Stimulated activated CD8-positive, alpha-beta memory T cell treated with anti-CD3 and anti-CD28 coated beads, Interleukin-4, amount 100 ng/mL, for 48 hours (primary cell): ENCODE data around the gene LRMDA.

Experiments used
- DNase-seq: peaks from one replicate; pipeline ENCODE4 v3.0.0-alpha.2; 2020

The LRMDA gene

DNA sequence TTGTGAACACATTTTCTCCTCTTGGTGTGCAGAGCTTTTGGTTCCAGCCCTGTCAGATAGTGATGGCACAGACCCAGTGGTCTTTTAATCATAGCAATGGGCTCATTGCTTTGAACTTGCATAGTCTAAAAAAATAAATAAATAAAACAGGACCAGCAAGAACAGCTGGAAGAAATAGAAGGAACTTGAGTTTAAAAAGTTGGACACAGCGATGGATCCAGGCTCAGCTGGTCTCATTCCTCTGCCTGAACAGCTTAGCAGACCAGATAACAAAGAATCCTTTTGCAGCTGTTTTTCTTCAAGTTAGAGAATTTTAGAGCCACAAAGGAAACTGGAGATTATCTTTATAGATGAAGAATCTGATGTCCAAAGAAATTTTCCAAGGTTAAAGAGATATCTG lies 1005.6 kb downstream of the LRMDA start:
- no peak for DNase-seq

DNA sequence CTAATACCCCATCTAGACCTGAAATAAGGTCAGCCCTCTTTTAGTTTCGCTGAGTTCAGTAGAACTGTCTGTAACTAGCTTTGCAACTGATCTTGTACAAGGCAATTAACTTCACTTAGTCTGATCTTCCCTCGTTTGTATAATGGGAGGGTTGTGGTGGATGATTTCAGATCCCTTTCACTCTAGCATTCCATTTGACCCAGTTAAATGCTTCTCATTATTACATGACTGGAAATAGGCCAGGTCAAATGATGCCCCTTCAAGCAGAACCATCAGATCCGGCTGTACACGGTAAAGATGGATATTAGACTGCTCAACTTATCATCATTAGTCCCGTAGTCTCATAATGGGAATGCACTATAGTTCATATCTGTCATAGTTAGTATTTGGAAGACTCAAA lies 1009.0 kb downstream of the LRMDA start:
- DNase-seq = no peak

DNA sequence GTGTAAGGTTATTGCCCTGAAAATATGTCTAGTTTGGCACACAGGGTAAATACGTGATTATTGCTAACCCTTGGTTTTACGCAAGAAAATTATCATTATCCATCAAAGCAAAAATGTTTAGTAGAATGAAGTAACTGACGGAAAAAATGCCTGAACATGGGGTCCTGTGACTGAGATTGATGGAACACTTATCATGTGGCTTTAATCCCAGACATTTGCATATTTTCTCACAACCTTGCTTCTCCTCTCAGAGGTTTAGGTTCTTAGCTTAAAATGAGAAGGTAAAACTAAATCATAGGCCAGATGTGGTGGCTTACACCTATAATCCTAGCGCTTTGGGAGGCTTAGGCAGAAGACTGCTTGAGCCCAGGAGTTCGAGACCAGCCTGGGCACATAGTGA lies 1010.7 kb downstream of the LRMDA start:
- no peak for DNase-seq

DNA sequence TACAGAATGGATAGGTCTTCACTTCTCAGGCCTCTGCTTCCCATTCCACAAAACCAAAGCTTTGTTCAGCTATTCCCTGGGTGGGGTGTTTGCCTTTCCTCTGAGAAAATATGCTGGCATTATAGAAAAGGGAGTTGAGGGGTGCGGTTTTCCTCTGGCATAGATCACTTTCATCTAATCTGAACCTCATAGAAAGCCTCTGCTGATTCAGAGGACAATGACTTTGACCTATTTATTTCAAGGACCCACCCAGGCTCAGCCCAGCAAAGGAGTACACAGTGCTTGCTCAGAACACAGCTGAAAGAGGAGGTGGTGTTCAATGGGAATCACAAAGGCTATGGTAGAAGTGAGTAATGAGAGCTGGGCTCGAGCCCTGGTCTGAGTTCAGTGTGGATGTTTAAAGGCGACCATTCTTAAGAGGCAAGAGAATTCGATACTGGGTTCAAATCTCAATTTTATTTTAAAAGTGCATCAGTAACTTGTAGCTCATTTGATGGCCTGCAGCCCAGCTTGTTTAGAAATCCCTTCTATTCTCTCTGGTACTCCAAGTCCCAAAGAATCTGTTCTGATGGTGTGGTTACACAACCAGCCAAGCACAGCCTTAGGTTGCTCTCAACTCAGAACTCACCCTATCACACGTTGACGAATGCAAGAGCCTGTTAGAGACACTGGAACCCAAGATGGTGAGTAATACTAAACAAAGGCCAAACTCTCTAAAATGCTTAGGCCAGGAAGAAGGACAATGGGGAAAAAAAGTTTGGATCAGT lies 1012.8 kb downstream of the LRMDA start:
- DNase-seq = no peak

DNA sequence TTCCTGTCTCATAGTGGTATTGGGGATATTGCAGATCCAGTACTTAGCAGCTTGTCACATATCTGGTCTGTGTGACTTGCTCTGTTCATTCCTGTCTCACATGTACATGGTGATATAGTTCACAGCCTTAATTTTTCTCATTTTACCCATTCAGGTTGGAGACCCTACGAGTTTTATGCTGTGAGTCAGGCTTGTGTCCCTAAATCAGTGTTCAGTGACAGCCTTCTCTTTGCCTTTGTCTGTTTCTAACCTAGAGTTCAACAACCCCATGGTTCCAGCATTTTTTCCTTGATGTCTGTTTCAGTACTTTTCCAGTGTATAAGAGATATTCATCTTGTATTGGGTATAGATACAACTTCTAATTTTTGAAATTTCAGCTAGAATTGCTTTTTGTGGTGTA lies 1016.2 kb downstream of the LRMDA start:
- DNase-seq = no peak

DNA sequence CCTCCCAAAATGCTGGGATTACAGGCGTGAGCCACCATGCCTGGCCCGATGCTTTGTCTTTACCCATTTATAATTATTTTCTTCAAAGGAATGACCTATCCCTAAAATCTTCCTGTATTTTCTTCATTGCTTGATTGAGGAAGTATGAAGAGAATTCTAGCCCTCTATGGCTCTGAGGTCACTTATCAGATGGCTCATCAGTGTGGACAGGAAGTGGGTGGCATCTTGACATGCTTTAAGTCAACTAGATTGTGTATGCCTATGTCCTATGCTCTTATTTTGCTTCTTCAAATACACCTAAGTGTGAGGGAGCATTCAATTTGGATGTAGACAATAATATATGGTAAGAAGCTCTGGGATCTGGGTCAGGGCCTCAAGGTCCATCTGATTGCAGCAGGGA lies 1020.5 kb downstream of the LRMDA start:
- DNase-seq = no peak

DNA sequence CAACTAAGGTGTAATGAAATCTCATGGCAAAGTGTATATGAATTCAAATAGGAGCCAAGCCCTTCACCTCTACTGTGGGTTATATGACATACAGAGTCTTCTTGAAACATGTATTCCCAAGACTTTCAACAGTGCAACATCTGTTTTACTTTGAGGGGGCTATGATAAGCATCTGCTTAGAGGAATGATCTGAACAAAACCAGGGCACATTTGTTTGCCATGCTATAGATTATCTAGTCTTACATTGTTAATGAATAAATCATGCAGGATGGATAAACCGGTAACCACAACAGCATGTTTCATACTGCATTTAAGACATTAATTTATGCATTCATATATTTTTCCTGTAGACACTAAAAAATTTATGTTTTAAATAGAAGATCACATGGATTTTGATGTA lies 1021.9 kb downstream of the LRMDA start:
- no peak for DNase-seq

DNA sequence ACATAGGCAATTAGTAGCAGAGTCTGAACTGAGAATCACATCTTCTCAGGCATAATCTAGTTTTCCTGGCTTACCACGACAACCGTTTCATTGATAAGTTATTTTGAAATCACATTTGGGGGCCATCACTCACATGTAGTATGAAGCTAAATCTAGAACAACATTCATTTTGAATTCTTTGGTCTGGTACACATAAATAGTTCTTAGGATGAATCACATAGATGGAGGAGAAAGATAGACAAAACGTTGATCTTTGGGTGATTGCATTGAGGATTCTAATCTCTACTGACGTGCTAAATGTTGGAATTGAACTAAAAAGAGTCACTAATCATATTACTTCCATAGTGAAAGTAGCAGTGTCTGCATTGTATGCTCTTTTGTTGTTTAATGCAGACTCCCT lies 1022.6 kb downstream of the LRMDA start:
- no peak for DNase-seq

DNA sequence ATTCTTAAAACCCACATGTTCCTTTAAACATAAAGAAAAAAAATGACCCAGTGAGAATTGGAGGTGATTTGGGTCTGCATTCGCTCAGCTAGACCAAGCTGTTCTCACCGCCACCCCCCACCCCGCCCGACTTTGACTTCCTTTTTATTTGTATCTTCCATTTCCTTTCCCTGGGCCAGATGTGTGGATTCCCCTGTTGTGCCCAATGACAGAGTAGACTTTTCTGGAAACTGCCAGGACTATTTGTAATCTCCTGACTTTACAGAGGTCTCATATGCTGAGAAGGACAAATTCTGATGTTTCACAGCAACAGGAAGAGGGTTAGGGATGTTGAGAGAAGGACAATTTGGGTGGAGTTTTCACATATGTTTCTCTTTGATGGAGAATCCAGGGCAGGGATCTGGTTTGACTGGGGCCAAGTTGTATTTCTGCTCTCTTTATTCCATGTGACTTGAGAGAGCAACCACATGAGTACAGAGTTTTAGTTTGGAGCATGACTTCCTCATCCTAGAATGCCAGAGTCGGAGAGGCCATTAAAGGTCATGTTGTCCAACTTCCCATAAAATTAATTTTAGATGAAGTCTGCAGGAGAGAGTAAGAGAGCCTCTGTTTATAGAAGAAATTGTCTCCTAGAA lies 1023.2 kb downstream of the LRMDA start:
- DNase-seq = no peak

DNA sequence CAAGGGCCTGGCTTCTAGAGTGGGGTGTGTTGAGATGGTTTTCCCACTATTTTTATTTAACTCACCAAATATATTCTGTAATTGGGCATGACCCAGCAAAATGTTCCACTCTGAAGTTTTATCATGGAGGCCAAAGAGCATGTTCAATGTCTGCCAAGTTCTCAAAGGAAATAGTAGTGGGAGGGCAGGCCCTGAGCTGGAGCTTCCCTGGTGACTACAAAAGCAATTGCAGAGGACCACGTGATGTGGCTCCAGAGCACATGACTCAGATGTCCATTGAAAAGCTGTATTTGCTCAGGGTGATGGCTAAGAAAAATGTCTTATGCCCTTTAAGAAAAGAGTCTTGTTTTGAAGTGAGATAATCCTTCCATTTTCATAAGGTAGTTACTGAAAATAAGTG lies 1024.8 kb downstream of the LRMDA start:
- DNase-seq = no peak

DNA sequence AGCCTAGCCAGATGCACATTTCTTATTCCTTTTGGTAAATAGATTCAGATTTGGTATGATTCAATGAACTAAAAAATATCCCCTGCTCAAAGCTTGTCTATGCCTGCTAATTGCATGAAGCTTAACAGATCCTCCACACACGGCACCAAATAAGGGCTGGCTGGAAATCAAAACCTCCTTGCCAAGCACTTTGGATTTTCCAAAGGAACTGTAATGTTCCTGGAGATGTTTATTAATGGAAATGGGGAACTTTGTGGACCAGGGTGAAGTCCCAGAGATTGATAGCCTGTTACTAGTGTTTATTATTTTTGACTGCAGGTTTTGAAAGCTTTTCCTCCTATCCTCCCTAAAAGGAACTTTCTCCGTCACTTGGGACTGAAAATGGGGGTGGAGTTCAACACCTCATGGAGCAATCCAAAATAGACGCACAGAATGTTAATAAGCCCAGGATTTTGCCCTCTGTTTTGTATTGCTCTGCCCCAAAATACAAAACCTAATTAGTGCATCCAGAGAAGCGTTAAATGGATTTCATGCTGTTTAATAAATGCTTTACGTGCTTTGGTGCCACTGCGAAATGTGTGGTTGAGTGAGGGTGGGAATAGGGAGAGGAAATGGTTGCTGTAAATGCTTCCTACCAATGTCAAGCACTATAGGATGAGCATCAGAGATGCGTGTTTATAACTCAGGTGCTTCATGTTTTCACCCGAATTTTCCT lies 1027.7 kb downstream of the LRMDA start:
- no peak for DNase-seq

DNA sequence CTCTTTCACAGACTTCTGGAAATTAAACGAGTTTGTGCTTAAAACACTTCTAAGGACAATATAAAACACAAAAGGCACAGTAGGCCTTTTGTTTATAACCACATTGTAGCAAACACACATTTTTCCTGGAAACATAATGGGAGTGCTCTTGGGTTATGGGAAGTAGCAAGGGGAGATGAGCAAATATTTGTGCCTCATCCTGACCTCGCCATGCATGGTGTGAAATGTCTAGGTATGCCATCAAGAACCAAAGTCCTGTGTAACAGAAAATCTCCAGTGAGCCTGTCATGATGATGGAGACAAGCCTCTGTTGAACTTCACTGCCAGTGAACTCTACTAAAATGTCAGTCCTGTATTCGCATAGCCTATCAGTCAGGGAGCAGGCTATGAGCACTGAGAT lies 1029.6 kb downstream of the LRMDA start:
- no peak for DNase-seq

DNA sequence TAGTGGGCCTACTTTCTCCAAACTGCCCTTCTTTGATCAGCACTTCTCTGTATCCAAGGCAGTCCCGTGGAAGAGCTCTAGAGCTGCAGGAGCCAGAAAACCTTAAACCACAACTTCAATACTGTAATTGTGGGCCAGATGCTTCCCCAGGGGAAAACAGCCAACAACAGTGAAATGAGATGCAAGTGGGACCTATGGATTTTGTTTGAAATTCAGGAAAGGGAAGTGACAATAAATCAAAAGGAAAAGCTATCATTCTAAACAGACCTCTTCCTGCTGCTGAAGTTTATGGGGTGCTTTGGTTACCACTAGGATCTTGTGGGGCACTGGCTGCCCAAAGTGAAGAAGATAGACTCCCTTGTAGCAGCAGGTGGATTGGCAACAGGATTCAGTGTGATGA lies 1031.7 kb downstream of the LRMDA start:
- no peak for DNase-seq

DNA sequence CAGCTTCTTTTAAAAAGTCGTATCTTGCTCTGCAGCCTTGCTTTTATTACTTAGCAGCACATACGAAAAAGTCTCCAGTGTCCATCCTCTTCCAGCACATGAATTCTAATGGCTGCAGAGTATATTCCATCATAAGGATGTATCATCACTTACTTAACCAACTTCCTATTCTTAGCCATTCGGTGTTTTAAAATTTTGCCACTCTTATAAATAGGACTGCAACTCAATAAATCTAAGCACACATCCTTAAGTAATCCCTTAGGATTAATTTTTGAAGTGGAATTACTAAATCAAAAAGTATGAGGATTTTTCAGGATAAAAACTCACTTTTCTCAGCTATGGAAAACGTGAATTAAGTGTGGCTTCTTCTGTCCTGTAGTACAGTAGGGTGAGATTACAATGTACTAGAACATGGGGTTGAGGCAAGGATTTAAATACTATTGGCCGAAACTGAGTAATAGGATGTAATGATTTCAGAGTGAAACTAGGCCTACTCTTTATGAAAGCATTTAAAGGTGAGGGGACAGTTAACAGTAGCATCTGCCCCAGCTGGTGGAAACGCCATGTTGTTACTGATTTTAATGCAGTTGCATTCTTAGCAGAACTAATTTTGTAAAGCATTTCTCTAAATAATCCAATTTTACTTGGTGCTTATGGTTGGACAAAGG lies 1035.5 kb downstream of the LRMDA start:
- DNase-seq = no peak

DNA sequence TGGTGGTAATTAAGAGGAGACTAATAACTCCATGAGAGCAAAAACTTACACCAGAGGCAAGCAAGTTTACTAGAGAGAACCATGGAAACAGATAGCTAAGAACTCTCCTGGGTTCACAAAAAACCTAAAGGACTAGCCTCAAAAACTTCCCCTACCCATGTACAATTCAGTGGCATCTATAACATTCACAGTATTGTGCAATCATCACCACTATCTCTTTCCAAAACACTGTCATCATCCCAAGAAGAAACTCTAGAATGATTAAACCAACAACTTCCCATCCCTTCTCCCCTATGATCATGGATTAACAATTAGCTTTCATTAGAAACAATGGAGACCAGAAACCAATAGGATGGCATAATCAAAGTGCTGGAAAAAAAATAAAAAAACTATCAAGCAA lies 1038.3 kb downstream of the LRMDA start:
- DNase-seq = no peak

DNA sequence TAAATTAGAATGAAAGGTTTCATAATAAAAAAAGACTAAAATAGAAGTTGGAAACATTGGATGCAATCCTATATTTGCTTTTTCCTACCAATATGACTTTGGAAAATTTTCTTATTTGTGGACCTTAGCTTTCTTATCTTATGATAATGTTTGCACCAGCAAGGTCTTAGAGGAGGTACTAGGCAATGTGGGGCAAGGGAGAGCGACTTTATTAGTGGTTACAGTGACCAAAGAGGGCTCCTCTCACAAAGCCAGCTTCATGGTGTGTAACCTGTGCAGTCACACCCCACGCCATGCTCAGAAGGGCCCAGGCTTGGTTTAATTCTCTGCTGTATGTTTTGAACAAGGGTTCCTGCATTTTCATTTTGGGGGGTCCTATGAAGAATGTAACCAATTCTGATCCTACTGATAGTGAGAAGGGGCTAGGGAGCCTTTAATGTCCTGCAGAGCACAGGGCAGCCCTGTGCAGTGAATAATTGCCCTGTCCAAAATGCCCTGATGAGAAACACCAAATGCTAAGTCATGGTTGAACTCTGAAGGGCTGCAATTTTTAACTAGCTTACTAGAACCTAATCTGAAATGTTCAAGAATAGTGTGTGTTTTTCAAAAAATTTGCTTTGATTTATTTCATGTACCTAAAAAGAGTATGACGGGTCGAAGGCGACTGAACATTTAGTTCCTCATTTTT lies 1047.8 kb downstream of the LRMDA start:
- DNase-seq = no peak

DNA sequence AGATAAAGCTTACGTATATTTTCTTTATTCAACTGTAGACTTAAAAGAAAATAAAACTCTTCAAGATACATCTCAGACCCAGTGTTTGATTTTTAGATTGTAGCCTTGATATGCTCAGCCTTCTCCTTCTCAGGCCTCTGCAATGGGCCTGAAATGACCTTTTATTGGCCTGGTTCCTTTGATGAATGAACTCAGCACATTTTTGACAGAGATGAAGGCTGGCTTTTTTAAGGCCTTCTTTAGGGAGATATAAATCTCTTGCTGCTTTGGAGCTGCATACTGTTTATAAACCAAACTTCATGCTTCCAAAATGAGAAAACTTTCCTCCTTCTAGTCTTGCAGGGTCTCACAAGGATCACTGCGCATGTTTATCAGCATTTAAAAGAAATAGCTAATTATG lies 1049.8 kb downstream of the LRMDA start:
- DNase-seq = no peak

DNA sequence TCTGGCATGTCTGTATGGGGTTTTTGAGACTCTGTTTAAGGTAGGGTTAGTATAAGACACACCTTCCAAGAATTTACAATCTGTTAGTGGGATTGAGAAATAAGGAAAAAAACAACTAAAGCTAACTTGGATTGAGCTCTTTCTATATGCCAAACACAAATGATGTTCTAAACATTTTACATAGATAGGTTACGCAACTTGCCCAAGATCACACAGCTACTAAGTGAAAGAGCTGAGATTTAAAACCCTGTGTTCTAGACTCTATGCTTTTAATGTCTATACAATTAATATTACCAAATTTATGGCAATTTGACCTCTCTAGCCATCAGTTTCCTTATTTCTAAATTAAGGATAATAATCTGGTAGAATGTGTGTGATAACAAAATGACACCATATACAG lies 1056.2 kb downstream of the LRMDA start:
- no peak for DNase-seq

DNA sequence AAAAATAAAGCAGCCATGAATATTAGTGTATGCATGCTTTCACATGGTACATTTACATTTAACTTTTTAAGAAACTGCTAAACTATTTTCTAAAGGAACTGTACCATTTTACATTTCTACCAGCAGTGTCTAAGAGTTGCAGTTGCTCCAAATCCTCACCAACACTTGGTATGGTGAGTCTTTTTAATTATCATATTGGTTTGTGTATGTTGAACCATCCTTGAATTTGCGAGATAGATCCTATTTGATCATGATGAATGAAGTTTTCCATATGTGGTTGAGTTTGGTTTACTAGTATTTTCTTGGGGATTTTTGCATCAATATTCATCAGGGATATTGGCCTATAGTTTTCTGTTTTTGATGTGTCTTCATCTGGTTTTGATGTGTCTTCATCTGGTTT lies 1057.2 kb downstream of the LRMDA start:
- no peak for DNase-seq

DNA sequence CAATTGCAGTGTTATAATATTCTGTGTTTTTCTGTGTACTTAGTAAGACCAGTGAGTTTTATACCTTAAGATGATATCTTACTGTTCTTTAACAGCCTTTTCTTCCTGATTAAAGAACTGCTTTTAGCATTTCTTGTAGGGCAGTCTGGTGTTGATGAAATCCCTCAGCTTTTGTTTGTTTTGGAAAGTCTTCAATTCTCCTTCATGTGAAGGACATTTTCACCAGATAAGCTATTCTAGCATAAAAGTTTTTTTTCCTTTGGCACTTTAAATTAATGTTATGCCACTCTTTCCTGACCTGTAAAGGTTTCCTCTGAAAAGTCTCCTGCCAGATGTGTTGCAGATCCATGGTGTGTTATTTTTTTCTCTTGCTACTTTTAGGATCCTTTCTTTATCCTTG lies 1059.8 kb downstream of the LRMDA start:
- DNase-seq = no peak

DNA sequence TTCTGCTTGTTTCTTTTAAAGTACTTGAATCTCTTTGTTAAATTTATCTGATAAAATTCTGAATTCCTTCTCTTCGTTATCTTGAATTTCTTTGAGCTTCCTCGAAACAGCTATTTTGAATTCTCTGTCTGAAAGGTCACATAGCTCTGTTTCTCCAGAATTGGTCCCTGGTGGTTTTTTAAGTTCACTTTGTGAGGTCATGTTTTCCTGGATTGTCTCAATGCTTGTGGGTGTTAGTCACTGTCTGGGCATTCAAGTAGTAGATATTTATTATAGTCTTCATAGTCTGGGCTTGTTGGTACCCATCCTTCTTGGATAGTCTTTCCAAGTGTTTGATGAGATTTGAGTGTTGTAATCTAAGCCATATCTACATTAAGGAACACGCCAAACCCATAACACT lies 1060.6 kb downstream of the LRMDA start:
- DNase-seq = no peak

DNA sequence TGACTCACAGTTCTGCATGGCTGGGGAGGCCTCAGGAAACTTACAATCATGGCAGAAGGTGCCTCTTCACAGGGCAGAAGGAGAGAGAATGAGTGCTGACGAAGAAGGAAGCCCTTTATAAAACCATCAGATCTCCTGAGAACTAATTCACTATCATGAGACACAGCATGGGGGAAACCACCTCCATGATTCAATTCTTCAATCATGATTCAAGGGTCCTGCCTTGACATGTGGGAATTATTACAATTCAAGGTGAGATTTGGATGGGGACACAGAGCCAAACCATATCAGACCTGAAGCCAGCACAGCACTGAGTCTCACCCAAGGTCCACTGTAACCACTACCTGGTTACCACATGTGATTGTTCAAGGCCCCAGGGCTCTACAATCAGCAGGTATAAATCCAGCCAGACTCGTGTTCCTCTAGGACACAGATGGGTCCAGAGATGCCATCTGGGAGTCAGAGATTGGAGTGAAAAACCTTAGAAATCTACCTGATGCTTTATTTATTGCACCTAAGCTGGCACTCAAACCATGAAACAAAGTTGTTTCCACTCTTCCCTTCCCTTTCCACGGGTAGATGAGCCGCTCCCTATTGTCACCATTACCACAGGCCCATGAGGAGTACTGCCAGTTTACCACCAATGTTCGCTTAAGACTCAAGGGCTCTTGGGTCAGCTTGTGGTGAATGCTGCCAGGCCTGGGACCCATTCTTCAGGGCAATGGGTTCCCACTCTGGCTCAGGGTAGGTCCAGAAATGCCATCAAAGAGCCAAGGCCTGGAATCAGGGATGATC lies 1061.5 kb downstream of the LRMDA start:
- DNase-seq = no peak
